B cell (primary cell): Measurements from ENCODE around the gene ATP5F1B. TPM values are rescaled to one million over a fixed set of nuclear protein-coding genes. Genes with fewer than 3 reads are reported as not detected.
A peak's percentile ranks its signal among the peaks of the same experiment; 100 is the strongest.

ENCODE experiments used
- ATAC-seq: fragments of 200-7000 bp; cut with Tn5 transposase; one replicate; pipeline ENCODE4 v1.10.0; 2021; ENCODE audit warnings: low read depth, mild to moderate bottlenecking, moderate number of reproducible peaks, moderate library complexity
- CTCF ChIA-PET: fragments of 350-600 bp; sonication (Branson Sonifier 250); formaldehyde crosslinking; loops from one replicate; lab custom pipeline; 2021; ENCODE audit warnings: antibody characterized with exemption, inconsistent platforms; lab: Charles Lee
- POLR2A ChIA-PET: fragments of 350-600 bp; sonication (Branson Sonifier 250); formaldehyde crosslinking; loops from one replicate; lab custom pipeline; 2021; ENCODE audit warnings: antibody characterized with exemption; lab: Charles Lee
- DNase-seq: peaks from one replicate; pipeline ENCODE4 v3.0.0; 2013
- H2AFZ ChIP-seq: 2 replicates; pipeline ENCODE4 v1.6.1; 2012; ENCODE audit warnings: mild to moderate bottlenecking, low read depth, low read length; ENCODE audit not compliant: insufficient read depth, poor library complexity, severe bottlenecking
- H3K27ac ChIP-seq, 2 donors: 1 replicate in 1 of 2; 2 replicates in 1 of 2; pipeline ENCODE4 v1.5.1; 2012 to 2013; ENCODE audit warnings: low read length in 2 of 2, mild to moderate bottlenecking in 2 of 2, moderate library complexity in 1 of 2
- H3K27me3 ChIP-seq, 4 experiments: fragments of 200-600 bp in 1 of 4; sonication (generic) in 1 of 4; replicated peaks in 1 of 4; 1 replicate in 2 of 4; 2 replicates in 2 of 4; pipeline versions ENCODE4 v1.6.1 to v1.7.0; 2013 to 2016; ENCODE audit warnings: low read length in 3 of 4, mild to moderate bottlenecking in 2 of 4, mixed read lengths in 1 of 4, moderate library complexity in 1 of 4; ENCODE audit not compliant: insufficient read depth in 4 of 4, control insufficient read depth in 3 of 4; ENCODE audit errors: control extremely low read depth in 1 of 4
- H3K36me3 ChIP-seq, 2 experiments: replicated peaks in 1 of 2; 1 replicate in 1 of 2; 2 replicates in 1 of 2; pipeline versions ENCODE4 v1.6.1 to v1.7.1; 2013; ENCODE audit warnings: low read length in 1 of 2; ENCODE audit not compliant: insufficient read depth in 2 of 2, control insufficient read depth in 1 of 2; ENCODE audit errors: control extremely low read depth in 1 of 2, extremely low read depth in 1 of 2
- H3K4me1 ChIP-seq, 2 donors: fragments of 200-600 bp in 1 of 2; sonication (generic) in 1 of 2; 1 replicate in 1 of 2; 2 replicates in 1 of 2; pipeline versions ENCODE4 v1.5.1 to v1.6.1; 2013 to 2017; ENCODE audit warnings: low read length in 2 of 2; ENCODE audit not compliant: control insufficient read depth in 2 of 2, insufficient read depth in 2 of 2
- H3K4me2 ChIP-seq: replicated peaks from 2 replicates; pipeline ENCODE3; 2012; ENCODE audit warnings: mild to moderate bottlenecking, low read depth, low read length; ENCODE audit not compliant: poor library complexity, severe bottlenecking
- H3K4me3 ChIP-seq, 5 experiments: fragments of 200-600 bp in 1 of 5; sonication (generic) in 1 of 5; 1 replicate in 3 of 5; 2 replicates in 2 of 5; pipeline versions ENCODE4 v1.5.1 to v1.7.0; 2011 to 2016; ENCODE audit warnings: low read length in 4 of 5, mild to moderate bottlenecking in 4 of 5, low read depth in 2 of 5, control low read depth in 1 of 5, moderate library complexity in 1 of 5; ENCODE audit not compliant: insufficient read depth in 1 of 5; ENCODE audit errors: control extremely low read depth in 1 of 5, extremely low read depth in 1 of 5
- H3K79me2 ChIP-seq: fragments of 200-600 bp; sonication (generic); one replicate; pipeline ENCODE4 v1.6.0; 2016; ENCODE audit warnings: low read length; ENCODE audit not compliant: control insufficient read depth, insufficient read depth
- H3K9ac ChIP-seq: fragments of 200-600 bp; sonication (generic); 2 replicates; pipeline ENCODE4 v1.6.1; 2017; ENCODE audit warnings: mild to moderate bottlenecking, low read length, moderate library complexity
- H3K9me3 ChIP-seq, 3 donors: one replicate each; pipeline versions ENCODE4 v1.6.1 to v1.7.1; 2013; ENCODE audit warnings: low read length in 2 of 3; ENCODE audit not compliant: control insufficient read depth in 2 of 3, insufficient read depth in 1 of 3; ENCODE audit errors: control extremely low read depth in 1 of 3
- H4K20me1 ChIP-seq: 2 replicates; pipeline ENCODE4 v1.6.0; 2012; ENCODE audit warnings: mild to moderate bottlenecking, low read length; ENCODE audit not compliant: insufficient read depth, control insufficient read depth, poor library complexity, severe bottlenecking
- H3K27ac Mint-ChIP-seq: one replicate; pipeline ENCODE4 v1.8.0; 2021; ENCODE audit warnings: mixed read lengths
- H3K27me3 Mint-ChIP-seq: one replicate; pipeline ENCODE4 v1.8.0; 2021; ENCODE audit warnings: mixed read lengths
- H3K4me1 Mint-ChIP-seq: one replicate; pipeline ENCODE4 v1.8.0; 2021; ENCODE audit warnings: mixed read lengths
- H3K4me3 Mint-ChIP-seq: one replicate; pipeline ENCODE4 v1.8.0; 2021; ENCODE audit warnings: mixed read lengths
- H3K9me3 Mint-ChIP-seq: one replicate; pipeline ENCODE4 v1.8.0; 2022; ENCODE audit warnings: mixed read lengths; ENCODE audit not compliant: insufficient read depth
- EZH2 ChIP-seq: IDR thresholded peaks from 2 replicates; pipeline ENCODE4 v1.6.1; 2012; ENCODE audit warnings: borderline replicate concordance, low read depth, mild to moderate bottlenecking, moderate library complexity, low read length; ENCODE audit not compliant: insufficient read depth, poor library complexity, severe bottlenecking
- WGBS: methylation state at CpG from one replicate; pipeline ENCODE4 v1.1.5; 2013; ENCODE audit warnings: missing lambda C conversion rate; ENCODE audit not compliant: insufficient coverage; 5-methylcytosine and 5-hydroxymethylcytosine counted together
- intact Hi-C: fragments of 100-400 bp; cut with micrococcal nuclease; formaldehyde crosslinking; loops from one replicate; pipeline ENCODE4 v1.10.0; 2022
- polyA plus RNA-seq: library from polyadenylated mRNA; depleted of rRNA; stranded (reverse); fragments of >200 nt; gene quantifications from 2 replicates; pipeline ENCODE4 v1.2.3, GENCODE V29; 2012
- total RNA-seq, 2 donors: library from RNA; stranded (reverse); fragments of 120-200 nt in 1 of 2; gene quantifications; 1 replicate in 1 of 2; 2 replicates in 1 of 2; pipeline versions ENCODE4 v1.2.3 to v1.2.4, GENCODE V29; 2013 to 2022
- TF ChIP-seq, protein P1 (sequence below): fragments of 200-600 bp; IDR thresholded peaks from one replicate; pipeline ENCODE4 v1.8.0; 2022; ENCODE audit warnings: antibody characterized with exemption, mild to moderate bottlenecking

ATP5F1B gene
- total and polyA plus RNA-seq, 2 donors (not counting 1 experiment from before 2014, with no cell fraction given), result 217 to 378 TPM

DNA sequence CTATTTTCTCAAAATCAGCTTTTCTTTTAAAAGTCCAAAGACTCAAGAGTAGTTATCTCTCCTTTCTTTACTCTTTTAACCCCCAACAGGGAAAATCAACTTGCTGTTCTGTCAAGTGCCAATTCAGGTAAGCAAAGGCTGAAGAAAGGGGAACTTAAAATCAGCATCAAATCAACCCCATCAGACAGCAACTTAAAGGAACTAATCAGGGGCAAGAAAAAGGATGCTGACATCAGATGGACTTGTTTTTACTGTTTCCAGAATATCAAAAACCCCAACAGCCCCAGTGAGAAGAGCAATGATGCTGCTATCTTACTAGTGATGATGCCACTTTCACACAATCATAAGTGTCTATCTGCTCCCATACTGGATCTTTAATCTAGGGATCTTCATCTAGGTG is 19.1 kb downstream of the ATP5F1B start:
- Histone ChIP-seq H3K4me1 (peaks cover 43 to 48% of the 10 kb centered on the region in 2 donors), H3K79me2 (peaks cover 94% of the 10 kb centered on the region), H3K27me3 (no peaks in the 10 kb centered on the region), H3K4me3 (no peak overlapping the region), H3K9ac (no peak overlapping the region), H3K9me3 (no peaks in the 10 kb centered on the region), H3K4me2 (peak overlapping the region; percentile 21), H2AFZ (no peak overlapping the region), H3K27ac (peak overlapping the region; percentile 44 to 69), H3K36me3 (peaks cover 0 to 17% of the 10 kb centered on the region in 2 experiments), H4K20me1 (peaks cover 54% of the 10 kb centered on the region)
- Mint-ChIP-seq H3K27me3 (no peaks in the 10 kb centered on the region), H3K4me3 (peak overlapping the region; percentile 46), H3K9me3 (no peaks in the 10 kb centered on the region), H3K4me1 (peaks cover 66% of the 10 kb centered on the region), H3K27ac (peak overlapping the region; percentile 83)
- peak; percentile 3 for ATAC-seq
- CTCF ChIA-PET, result interaction anchor here (0.6 to 3.0 kb wide), 4 partner anchors 10 to 131 kb away, joined by 3 to 24 read pairs (median 4); no protein-coding TSS in a partner anchor
- POLR2A ChIA-PET, result interaction anchor here (1.0 to 1.4 kb wide), 2 partner anchors 9 to 56 kb away, joined by 5 to 15 read pairs; no protein-coding TSS in a partner anchor
- intact Hi-C loops, result loop anchor here (5.0 kb wide), 1 partner anchor 34 kb away; no protein-coding TSS in a partner anchor
- peak; percentile 63 for DNase-seq
- TF ChIP-seq EZH2, result no peak

DNA sequence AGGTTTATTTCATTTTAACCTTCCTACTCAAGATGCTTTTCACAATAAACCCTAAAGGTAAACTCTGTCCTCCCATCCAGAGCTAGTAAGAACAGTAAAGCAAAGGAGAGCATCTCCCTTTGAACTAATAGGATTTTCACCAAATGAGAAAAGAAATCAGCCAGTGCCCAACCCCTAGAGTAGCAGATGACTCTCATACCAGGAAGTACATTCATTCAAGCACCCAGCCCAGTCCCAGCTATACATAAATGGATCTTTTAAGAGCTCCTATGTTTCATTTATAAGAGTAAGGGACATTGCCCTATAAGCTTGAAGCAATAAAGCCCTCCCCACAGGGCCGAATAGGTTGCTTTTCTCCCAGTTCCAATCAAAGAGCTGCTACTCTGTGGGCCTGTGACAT is 23.2 kb downstream of the ATP5F1B start:
- WGBS, result no CpG with 5 or more reads among the region's 1 CpG

More for the DNA sequence above, 23.2 kb downstream of the ATP5F1B start:
- ChIA-PET POLR2A (no interaction called here), CTCF (interaction anchor here (0.6 to 3.2 kb wide), 4 partner anchors 13 to 152 kb away, joined by 3 to 24 read pairs (median 4); no protein-coding TSS in a partner anchor)
- H3K4me2 ChIP-seq, result no peak overlapping the region
- peaks cover 100% of the 10 kb centered on the region for H3K79me2 ChIP-seq
- Mint-ChIP-seq H3K4me3 (no peak overlapping the region), H3K9me3 (no peaks in the 10 kb centered on the region), H3K27ac (no peak overlapping the region), H3K27me3 (no peaks in the 10 kb centered on the region), H3K4me1 (peaks cover 59% of the 10 kb centered on the region)
- H2AFZ ChIP-seq, result no peak overlapping the region
- no peak for ATAC-seq
- peak overlapping the region in 1 of 2 donors; percentile 56 for H3K27ac ChIP-seq
- intact Hi-C loops, result no loop called here
- H3K9ac ChIP-seq, result no peak overlapping the region
- DNase-seq, result no peak
- TF ChIP-seq EZH2, result no peak
- TF ChIP-seq, protein P1, sequence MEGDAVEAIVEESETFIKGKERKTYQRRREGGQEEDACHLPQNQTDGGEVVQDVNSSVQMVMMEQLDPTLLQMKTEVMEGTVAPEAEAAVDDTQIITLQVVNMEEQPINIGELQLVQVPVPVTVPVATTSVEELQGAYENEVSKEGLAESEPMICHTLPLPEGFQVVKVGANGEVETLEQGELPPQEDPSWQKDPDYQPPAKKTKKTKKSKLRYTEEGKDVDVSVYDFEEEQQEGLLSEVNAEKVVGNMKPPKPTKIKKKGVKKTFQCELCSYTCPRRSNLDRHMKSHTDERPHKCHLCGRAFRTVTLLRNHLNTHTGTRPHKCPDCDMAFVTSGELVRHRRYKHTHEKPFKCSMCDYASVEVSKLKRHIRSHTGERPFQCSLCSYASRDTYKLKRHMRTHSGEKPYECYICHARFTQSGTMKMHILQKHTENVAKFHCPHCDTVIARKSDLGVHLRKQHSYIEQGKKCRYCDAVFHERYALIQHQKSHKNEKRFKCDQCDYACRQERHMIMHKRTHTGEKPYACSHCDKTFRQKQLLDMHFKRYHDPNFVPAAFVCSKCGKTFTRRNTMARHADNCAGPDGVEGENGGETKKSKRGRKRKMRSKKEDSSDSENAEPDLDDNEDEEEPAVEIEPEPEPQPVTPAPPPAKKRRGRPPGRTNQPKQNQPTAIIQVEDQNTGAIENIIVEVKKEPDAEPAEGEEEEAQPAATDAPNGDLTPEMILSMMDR, result no peak
- H4K20me1 ChIP-seq, result peaks cover 86% of the 10 kb centered on the region
- no peaks in the 10 kb centered on the region for H3K9me3 ChIP-seq
- H3K27me3 ChIP-seq, result no peaks in the 10 kb centered on the region
- no peak overlapping the region for H3K4me3 ChIP-seq
- H3K4me1 ChIP-seq, result peaks cover 21 to 24% of the 10 kb centered on the region in 2 donors
- peaks cover 0 to 44% of the 10 kb centered on the region in 2 experiments for H3K36me3 ChIP-seq
